Type B pancreatic cell (in vitro differentiated cells): ENCODE data around the gene PLA2G2A. TPM values are rescaled to one million over a fixed set of nuclear protein-coding genes. Genes with fewer than 3 reads are reported as not detected.

Experiments used
- DNase-seq: peaks from one replicate; pipeline ENCODE4 v3.0.0; 2021; ENCODE audit warnings: mixed read lengths; ENCODE audit not compliant: unreplicated experiment; ENCODE audit errors: extremely low spot score
- H3K27ac Mint-ChIP-seq: 2 replicates; pipeline ENCODE4 v1.8.0; 2021; ENCODE audit warnings: mild to moderate bottlenecking, mixed read lengths
- H3K27me3 Mint-ChIP-seq: 2 replicates; pipeline ENCODE4 v1.8.0; 2021; ENCODE audit warnings: mixed read lengths
- H3K36me3 Mint-ChIP-seq: 2 replicates; pipeline ENCODE4 v1.8.0; 2021; ENCODE audit warnings: mixed read lengths
- H3K4me1 Mint-ChIP-seq: one replicate; pipeline ENCODE4 v1.8.0; 2021; ENCODE audit warnings: mixed read lengths; ENCODE audit not compliant: unreplicated experiment
- H3K4me3 Mint-ChIP-seq: 2 replicates; pipeline ENCODE4 v1.8.0; 2021; ENCODE audit warnings: mild to moderate bottlenecking, mixed read lengths
- H3K9me3 Mint-ChIP-seq: 2 replicates; pipeline ENCODE4 v1.8.0; 2021; ENCODE audit warnings: mixed read lengths
- total RNA-seq: library from RNA; stranded (reverse); gene quantifications from 2 replicates; pipeline ENCODE4 v1.2.1, GENCODE V29; 2021; ENCODE audit warnings: low replicate concordance
- TF ChIP-seq, protein P1 (sequence below): fragments of 200-600 bp; sonication (generic); conservative IDR thresholded peaks from 2 replicates; pipeline ENCODE4 v1.5.0; 2021; ENCODE audit warnings: antibody characterized with exemption, mild to moderate bottlenecking

Gene PLA2G2A
- total RNA-seq, 1 donor from 2014 or later, result 53.2 TPM

DNA sequence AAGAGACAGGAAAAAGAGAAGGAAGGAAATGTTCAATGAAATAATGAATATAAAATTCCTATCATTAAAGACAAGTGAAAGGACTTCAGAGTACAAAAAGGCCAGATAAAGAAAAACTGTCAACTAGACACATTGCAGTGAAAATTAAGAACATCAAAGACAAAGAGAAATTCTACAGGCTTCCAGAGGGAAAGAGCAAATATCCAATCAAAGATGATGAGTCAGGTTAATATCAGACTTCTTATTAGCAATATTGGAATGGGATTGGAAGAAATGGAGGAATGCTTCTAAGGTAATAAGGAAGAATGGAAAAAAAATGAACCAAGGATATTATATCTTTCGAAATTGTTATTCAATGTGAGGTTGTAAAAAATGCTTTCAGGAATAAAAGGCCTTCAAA is 7.8 kb downstream of the PLA2G2A start:
- peaks cover 45% of the 10 kb centered on the region for H3K27me3 Mint-ChIP-seq

DNA sequence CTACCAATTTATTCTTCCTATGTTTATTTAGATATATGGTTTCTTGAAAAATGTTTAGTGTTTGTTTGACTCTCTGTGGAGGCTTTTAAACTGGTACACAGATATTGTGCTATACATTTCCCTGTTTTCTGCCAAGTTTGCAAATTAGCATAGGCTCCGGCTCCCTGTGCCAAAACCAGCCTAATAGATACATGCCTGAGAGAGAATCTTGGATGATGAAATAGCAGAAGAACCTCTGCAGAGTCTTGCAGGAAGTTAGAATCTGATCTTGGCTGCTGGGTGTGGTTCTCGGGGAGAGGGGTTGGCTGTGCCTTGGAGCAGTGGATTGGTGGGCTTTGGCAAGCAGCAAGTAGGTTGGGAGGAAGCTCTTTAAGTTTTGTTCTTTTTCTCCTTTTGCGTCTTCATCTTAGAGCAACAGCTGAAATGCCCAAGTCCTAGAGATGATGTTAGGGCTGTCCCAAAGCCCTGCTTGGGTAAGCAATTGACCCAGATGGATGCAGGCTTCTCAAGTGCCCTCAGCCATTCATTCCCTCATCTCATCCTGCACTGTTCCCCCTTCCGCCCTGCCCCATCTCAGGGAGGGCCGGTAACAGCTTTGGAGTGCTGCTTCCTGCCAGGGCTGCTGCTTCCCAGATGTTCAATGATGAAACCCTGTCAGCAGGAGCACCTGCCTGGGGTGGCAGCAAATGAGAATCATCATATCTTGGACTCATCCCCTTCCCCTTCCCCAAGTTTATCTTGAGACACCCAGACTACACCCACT is 9.3 kb downstream of the PLA2G2A start:
- no peaks in the 10 kb centered on the region for H3K4me1 Mint-ChIP-seq
- DNase-seq, result no peak

More for the DNA sequence above, 7.8 kb downstream of the PLA2G2A start:
- TF ChIP-seq, protein P1, sequence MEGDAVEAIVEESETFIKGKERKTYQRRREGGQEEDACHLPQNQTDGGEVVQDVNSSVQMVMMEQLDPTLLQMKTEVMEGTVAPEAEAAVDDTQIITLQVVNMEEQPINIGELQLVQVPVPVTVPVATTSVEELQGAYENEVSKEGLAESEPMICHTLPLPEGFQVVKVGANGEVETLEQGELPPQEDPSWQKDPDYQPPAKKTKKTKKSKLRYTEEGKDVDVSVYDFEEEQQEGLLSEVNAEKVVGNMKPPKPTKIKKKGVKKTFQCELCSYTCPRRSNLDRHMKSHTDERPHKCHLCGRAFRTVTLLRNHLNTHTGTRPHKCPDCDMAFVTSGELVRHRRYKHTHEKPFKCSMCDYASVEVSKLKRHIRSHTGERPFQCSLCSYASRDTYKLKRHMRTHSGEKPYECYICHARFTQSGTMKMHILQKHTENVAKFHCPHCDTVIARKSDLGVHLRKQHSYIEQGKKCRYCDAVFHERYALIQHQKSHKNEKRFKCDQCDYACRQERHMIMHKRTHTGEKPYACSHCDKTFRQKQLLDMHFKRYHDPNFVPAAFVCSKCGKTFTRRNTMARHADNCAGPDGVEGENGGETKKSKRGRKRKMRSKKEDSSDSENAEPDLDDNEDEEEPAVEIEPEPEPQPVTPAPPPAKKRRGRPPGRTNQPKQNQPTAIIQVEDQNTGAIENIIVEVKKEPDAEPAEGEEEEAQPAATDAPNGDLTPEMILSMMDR, result no peak
- no peak for DNase-seq
- Mint-ChIP-seq H3K4me1 (no peaks in the 10 kb centered on the region), H3K4me3 (no peak overlapping the region), H3K36me3 (no peaks in the 10 kb centered on the region), H3K9me3 (no peaks in the 10 kb centered on the region), H3K27ac (no peak overlapping the region)

DNA sequence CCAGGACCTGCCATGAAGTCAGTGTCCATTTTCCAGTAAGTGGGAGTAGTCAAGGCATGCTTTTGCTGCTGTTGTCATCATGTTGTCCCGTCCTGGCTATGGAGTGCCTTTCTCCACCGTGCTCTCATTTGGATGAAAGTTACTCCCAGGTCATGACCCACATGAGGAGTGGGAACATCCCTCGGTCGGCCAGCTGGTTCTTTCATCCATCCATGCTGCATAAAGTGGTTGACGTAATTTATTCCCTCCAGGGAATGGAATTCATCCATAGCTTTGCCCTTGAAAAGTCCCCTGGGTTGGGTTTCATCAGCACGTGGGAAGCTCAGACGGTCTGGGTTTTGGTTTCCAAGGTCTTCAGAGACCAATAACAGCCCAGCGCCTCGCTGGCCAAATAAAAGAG is 11.6 kb downstream of the PLA2G2A start:
- peaks cover 48% of the 10 kb centered on the region for H3K27me3 Mint-ChIP-seq
- no peak overlapping the region for H3K27ac Mint-ChIP-seq
- TF ChIP-seq, protein P1, result no peak
- DNase-seq, result no peak
- no peaks in the 10 kb centered on the region for H3K36me3 Mint-ChIP-seq
- no peak overlapping the region for H3K4me3 Mint-ChIP-seq
- H3K4me1 Mint-ChIP-seq, result no peaks in the 10 kb centered on the region
- H3K9me3 Mint-ChIP-seq, result no peaks in the 10 kb centered on the region

More for the DNA sequence above, 9.3 kb downstream of the PLA2G2A start:
- peaks cover 40% of the 10 kb centered on the region for H3K27me3 Mint-ChIP-seq
- no peak overlapping the region for H3K27ac Mint-ChIP-seq
- H3K9me3 Mint-ChIP-seq, result no peaks in the 10 kb centered on the region
- no peaks in the 10 kb centered on the region for H3K36me3 Mint-ChIP-seq
- no peak overlapping the region for H3K4me3 Mint-ChIP-seq
- TF ChIP-seq, protein P1, result no peak

DNA sequence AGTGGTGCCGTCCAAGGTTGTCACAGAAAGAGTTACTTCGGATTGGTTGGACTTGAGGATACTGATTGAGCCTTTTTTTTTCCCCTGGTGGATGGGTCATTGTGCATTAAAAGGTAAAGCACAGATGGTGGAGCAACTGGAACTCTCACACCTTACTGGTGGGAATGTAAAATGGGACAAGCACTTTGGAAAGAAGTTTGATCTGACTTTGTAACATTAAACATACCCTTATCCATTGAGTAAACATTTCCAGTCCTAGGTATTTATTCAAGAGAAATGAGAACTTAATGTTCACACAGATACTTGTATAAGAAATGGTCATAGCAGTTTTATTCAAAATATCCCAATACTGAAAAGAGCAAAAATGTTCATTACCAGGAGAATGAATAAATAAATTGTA is 14.9 kb downstream of the PLA2G2A start:
- Mint-ChIP-seq H3K4me3 (no peak overlapping the region), H3K36me3 (no peaks in the 10 kb centered on the region), H3K27ac (no peak overlapping the region), H3K27me3 (peaks cover 51% of the 10 kb centered on the region), H3K9me3 (no peaks in the 10 kb centered on the region), H3K4me1 (no peaks in the 10 kb centered on the region)
- TF ChIP-seq, protein P1, result no peak
- DNase-seq, result no peak

DNA sequence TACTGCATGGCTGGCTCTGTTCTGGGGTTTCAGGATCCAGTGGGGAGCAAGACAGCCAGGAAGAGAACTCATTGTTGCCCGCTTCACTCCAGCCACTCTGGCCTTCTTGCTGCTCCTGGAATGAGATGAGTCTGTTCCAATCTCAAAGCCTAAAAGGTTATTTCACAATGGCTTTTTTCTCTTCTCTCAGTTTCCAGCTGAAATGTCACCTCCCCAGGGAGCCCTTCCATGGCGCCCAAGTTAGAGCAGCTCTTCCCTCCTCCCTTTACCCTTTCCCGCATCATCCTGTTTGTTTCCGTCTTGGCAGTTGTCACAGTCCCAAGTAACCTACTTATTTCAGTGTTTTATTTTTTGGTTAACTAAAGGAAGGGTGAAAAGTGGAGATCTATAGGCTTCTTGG is 15.8 kb downstream of the PLA2G2A start:
- H3K9me3 Mint-ChIP-seq, result no peaks in the 10 kb centered on the region
- H3K27me3 Mint-ChIP-seq, result peaks cover 58% of the 10 kb centered on the region
- H3K4me1 Mint-ChIP-seq, result no peaks in the 10 kb centered on the region
- no peak for DNase-seq
- TF ChIP-seq, protein P1, result no peak
- no peak overlapping the region for H3K4me3 Mint-ChIP-seq
- no peaks in the 10 kb centered on the region for H3K36me3 Mint-ChIP-seq
- no peak overlapping the region for H3K27ac Mint-ChIP-seq
